Brain pericyte (primary cell): ENCODE measurements around the gene SMARCA4.
A peak's percentile ranks its signal among the peaks of the same experiment; 100 is the strongest.

Source experiments
- DNase-seq: peaks from one replicate; pipeline ENCODE4 v3.0.0-alpha.2; 2012; ENCODE audit warnings: low read depth, low spot score

SMARCA4 gene

GRCh38 chr19:10960314-10961072, at the start of gene SMARCA4:
SMARCA4 (plus strand) TSS chr19:10961030; CDS start chr19:10984152, 23,122 bp downstream.
- peak; percentile 86 for DNase-seq

- DNase-seq: no peak
Measured at GRCh38 chr19:10911579-10912363, 49.1 kb upstream of the SMARCA4 start.

DNA sequence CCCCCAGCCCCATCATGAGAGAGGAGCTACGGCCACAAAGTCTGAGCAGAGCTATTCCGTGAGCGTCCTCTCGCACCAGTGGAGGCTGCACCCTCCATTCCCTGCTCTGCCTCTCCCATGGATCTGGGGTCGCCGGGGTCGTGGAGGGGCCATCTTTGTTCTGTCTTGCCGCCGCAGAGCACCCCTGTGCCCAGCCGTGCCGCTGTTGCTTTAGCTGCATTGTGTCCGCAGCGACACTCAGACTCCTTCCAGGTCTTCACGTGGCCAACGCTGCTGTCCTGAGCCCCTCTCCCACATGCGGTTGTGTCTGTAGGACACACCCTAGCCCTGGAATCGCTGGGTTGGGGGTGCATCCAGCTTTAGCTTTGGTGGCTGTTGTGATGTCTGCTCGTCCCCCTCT, 48.2 kb upstream of the SMARCA4 start:
- DNase-seq: no peak

DNA sequence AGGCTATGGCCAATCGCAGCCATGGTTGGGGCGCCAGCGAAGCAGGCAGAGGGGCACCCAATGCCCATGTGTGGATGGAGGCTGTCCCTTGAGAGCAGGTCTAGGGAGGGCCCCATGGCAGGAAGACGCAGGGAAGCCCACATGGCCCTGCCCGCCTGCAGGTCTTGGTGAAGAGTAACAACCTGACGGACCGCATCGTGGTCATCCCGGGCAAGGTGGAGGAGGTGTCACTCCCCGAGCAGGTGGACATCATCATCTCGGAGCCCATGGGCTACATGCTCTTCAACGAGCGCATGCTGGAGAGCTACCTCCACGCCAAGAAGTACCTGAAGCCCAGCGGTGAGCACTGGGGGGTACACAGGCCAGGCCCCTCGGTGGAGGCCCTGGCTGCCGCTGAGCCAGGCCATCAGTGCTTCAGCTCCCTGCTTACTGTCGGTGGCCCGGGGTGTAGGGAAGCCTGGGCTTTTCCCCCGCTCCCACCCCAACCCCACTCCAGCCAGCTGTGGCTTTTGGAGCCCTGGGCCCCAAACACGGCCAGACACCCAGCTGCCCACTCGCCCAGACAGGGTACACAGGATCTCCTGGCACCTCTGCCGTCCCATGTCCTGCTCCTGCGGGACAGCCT, 47.0 kb upstream of the SMARCA4 start:
- DNase-seq: no peak

DNA sequence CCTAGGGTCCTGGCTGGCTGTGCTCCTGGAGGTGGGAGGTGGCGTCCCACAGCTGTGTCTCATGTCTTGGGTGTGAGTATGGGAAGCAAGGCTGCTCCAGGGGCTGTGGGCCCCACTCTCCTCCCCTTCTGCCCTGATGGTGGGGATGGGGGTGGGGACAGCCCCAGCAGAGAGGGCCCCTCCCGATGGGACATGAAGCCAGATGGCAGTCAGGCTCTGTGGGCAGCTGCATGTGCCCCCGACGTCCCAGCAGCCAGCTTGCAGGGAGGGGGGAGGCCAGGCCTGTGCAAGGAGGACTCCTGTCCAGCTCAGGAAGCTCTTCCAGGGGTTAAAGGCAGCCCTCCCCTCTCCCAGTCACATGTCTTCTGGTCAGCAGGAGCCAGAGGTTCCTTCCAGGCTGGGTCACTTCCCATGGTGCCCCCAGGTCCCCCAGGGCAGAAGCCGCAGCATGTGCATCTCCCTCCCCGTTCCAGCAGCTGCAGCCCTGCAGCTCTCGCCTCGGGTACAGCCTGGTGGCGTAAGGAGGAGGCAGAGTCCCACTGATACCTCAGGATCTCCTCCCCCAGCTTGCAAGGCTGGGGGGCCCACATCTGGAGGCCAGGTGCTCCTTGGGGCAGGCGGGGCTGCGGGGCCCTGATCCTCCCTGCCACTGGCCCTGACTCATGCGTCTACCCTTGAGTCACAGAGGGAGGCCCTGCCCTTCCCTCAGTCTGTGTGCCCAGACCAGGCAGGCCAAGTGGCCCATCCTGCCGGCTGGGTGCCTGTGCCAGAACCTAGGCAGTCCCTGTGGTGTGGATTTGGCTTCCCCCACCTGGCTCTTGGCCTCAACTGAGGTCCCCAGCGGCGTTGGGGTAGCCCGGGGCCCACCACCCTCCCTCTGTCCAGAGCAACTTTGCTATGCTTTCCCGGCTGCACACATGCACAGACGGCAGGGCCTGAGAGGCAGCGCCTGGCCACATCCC, 45.4 kb upstream of the SMARCA4 start:
- DNase-seq: no peak

GRCh38 chr19:10916602-10917001, 44.2 kb upstream of the SMARCA4 start:
- no peak for DNase-seq

- no peak for DNase-seq
Measured at GRCh38 chr19:10918359-10918758, 42.5 kb upstream of the SMARCA4 start.

DNA sequence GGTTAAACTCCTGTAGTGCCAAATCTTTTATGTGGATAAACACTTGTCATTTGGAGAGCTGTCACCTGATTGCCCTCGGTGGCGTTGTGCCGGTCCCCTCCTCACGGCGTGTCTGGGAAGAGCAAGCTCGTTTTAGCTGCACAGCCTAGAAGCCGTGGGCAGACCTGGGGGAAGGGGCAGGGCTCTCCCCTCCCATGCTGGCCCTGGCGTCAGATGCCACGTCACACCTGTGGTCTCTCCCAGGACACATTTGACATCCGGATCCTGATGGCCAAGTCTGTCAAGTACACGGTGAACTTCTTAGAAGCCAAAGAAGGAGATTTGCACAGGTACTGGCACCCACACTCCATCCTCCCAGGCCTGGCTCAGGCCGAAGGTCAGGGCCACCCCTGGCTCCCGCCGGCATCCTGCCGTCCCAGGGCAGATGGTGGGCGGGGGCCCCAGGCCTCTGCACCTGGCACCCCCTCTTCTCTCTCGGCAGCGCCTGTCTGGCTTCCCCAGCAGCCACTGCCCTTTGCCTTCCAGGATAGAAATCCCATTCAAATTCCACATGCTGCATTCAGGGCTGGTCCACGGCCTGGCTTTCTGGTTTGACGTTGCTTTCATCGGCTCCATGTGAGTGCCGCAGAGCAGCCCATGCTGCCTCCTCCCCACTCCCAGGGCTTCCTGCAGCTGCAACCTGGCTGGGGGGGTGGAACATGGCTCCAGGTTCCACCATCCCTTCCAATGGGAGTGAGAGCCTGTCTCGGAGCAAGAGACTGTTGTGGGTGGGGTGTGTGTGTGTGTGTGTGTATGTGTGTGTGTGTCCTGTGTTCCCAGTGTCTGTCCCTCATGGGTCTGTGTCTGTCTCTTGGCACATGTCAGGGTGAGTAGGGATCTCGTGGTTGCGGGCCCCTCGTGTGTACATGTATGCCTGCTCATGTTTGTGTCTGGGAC, 41.2 kb upstream of the SMARCA4 start:
- DNase-seq: no peak

- DNase-seq: no peak
Measured at GRCh38 chr19:10920288-10920655, 40.6 kb upstream of the SMARCA4 start.

DNA sequence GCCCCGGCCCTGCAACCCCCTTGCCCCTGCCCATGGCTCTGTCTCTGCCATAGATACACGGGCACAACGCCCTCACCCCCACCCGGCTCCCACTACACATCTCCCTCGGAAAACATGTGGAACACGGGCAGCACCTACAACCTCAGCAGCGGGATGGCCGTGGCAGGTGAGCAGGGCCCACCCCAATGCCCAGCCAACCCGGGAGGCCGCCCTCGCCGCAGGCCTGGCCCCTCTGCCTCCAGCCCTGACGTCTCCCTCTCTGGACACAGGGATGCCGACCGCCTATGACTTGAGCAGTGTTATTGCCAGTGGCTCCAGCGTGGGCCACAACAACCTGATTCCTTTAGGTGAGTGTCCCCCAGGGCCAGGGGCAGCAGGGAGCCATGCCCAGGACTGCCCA, 40.0 kb upstream of the SMARCA4 start:
- DNase-seq: no peak

GRCh38 chr19:10921199-10921909, 39.5 kb upstream of the SMARCA4 start:
- no peak for DNase-seq

DNA sequence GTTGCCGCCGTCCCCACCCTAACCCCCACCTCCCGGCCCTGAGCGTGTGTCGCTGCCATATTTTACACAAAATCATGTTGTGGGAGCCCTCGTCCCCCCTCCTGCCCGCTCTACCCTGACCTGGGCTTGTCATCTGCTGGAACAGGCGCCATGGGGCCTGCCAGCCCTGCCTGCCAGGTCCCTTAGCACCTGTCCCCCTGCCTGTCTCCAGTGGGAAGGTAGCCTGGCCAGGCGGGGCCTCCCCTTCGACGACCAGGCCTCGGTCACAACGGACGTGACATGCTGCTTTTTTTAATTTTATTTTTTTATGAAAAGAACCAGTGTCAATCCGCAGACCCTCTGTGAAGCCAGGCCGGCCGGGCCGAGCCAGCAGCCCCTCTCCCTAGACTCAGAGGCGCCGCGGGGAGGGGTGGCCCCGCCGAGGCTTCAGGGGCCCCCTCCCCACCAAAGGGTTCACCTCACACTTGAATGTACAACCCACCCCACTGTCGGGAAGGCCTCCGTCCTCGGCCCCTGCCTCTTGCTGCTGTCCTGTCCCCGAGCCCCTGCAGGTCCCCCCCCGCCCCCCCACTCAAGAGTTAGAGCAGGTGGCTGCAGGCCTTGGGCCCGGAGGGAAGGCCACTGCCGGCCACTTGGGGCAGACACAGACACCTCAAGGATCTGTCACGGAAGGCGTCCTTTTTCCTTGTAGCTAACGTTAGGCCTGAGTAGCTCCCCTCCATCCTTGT, 38.8 kb upstream of the SMARCA4 start:
- no peak for DNase-seq

GRCh38 chr19:10922638-10923014, 38.2 kb upstream of the SMARCA4 start:
- no peak for DNase-seq

DNA sequence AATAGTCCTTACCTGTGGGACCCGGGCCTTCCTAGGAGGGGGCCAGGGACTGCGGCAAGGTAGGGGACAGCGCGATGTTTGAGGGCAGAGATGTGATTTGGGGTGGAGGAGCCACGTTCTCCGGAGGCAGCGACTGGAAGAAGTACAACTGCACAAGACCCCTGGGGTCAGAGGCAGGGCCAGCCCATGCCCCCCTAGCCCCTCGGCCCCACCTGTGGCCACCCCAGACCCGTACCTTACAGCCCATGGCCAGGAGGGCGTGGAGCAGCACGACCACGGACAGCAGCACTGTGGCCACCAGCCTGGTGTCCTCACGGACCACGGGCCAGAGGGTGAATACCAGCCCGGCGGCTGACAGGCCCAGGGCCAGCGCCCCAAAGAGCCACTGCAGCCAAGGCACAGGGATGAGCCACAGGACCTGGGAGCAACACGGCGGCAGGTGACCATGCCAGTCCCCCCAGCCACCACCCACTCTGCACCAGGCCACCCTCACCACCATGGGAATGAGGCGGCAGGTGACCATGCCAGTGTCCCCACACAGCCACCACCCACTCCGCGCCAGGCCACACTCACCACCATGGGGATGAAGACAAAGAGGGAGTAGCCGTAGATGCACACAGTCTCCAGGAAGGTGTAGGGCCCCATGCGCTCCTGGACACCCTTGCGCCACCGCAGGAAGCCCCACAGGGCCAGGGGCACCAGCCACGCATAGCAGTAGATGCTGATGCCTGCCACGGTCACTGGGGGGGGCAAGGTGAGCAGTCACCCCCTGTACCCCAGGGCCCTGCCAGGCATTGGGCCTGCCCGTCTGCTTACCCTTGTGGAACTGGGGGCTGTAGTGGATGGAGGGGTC, 37.3 kb upstream of the SMARCA4 start:
- no peak for DNase-seq

DNA sequence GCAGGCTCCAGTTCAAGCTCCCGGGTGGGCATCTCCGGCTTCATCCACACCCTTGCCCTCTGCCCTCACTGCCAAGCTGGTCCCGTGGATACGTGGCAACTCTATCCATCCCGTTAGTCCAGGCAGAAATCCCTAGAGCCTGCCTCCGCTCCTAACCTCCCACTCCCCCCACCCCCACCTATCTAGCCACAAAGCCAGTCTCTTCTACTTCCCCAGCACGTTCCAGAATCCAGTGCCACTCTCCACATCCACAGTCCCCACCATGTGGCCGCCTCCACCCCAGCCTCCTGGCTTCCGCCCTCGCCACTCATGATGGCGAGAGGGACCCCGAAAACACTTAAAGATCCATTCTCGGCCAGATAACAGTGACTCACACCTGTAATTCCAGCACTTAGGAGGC, 36.2 kb upstream of the SMARCA4 start:
- DNase-seq: no peak

DNA sequence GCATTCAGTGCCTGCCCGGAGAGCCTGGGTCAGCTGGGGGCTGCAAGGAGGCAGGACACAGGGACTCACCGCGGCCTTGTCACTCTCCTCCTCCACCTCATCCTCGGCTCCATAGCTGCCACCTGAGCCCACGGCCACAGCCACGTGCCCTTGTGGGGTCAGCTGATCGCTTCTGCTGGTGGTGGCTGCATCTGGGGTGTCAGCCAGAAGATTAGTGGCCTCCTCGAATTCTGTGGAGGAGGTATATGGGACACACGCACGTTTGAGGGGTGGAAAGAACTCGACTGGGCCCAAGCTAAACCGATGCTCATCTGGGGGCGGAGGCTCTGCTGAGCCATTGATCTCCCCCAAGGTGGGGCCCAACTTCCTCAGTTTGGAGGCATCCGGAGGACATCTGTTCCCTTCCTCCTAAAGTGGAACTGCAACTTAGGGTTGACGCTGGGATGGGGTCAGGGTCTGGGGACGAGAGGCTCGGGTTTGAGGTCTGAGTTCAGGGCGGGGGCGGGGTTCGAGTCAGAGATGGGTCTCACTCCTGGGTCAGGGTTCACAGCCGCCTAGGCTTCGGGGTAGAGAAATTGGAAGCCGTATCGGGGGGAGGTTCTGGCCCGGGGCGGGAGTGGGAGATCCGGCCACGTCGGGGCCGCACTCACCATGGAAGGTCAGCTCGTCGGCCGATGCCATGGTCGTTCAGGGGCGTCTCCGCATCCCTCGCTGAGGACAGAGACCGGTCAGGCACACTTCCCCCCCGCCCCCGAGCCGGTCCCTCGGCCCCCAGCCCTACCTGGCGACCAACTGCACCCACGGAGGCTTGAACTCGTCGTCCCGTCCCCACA, 32.9 kb upstream of the SMARCA4 start:
- no peak for DNase-seq
